A673 (cell line): ENCODE results near the gene RAB6D.

ENCODE experiments used
- EZH2 ChIP-seq: fragments of 200-600 bp; sonication (generic); IDR thresholded peaks from 2 replicates; pipeline ENCODE4 v1.6.1; 2017; ENCODE audit warnings: borderline replicate concordance, low read depth, mild to moderate bottlenecking, mixed read lengths, antibody characterized with exemption, low read length; ENCODE audit not compliant: poor library complexity, severe bottlenecking
- TF ChIP-seq, protein P1 (sequence below): fragments of 300-800, 200-600 bp; sonication (generic); conservative IDR thresholded peaks from 2 replicates; pipeline ENCODE4 v1.5.1; 2017; ENCODE audit warnings: low read depth, mild to moderate bottlenecking, antibody characterized with exemption, low read length, moderate library complexity, mixed read lengths

DNA sequence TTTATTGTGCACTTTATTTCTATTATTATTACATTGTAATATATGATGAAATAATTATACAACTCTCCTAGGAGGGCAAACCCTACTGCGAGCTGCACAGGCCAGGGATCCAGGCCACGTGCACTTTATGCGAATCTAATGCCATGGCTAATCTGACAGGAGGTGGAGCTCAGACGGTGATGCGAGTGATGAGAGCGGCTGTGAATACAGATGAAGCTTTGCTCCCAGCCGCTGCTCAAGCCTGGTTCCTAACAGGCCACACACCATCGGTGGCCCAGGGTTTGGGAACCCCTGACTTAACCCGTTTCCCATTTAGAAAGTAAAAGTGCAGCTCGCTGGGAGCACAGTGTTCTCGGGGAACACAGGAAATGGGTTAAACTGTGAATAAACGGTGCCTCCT is 40.8 kb upstream of the RAB6D start:
- no peak for TF ChIP-seq EZH2
- TF ChIP-seq, protein P1, sequence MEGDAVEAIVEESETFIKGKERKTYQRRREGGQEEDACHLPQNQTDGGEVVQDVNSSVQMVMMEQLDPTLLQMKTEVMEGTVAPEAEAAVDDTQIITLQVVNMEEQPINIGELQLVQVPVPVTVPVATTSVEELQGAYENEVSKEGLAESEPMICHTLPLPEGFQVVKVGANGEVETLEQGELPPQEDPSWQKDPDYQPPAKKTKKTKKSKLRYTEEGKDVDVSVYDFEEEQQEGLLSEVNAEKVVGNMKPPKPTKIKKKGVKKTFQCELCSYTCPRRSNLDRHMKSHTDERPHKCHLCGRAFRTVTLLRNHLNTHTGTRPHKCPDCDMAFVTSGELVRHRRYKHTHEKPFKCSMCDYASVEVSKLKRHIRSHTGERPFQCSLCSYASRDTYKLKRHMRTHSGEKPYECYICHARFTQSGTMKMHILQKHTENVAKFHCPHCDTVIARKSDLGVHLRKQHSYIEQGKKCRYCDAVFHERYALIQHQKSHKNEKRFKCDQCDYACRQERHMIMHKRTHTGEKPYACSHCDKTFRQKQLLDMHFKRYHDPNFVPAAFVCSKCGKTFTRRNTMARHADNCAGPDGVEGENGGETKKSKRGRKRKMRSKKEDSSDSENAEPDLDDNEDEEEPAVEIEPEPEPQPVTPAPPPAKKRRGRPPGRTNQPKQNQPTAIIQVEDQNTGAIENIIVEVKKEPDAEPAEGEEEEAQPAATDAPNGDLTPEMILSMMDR: no peak
